Dermis microvascular lymphatic vessel endothelial cell (primary cell): ENCODE results near the gene CFD. TPM values are rescaled to one million over a fixed set of nuclear protein-coding genes. Genes with fewer than 3 reads are reported as not detected.
"Not testable (repeated sequence)": the region's sequence is repeated elsewhere in the genome, so short reads cannot be mapped to it uniquely, and the experiment has no call there.

Source experiments
- DNase-seq, 2 donors: peaks; one replicate each; pipeline versions ENCODE4 v3.0.0 to v3.0.0-alpha.2; 2010; ENCODE audit warnings: low read depth in 2 of 2
- total RNA-seq: library from RNA; depleted of rRNA; stranded (reverse); fragments of >200 nt; gene quantifications from 2 replicates; pipeline ENCODE4 v1.2.1, GENCODE V29; 2014

The CFD gene
- total RNA-seq, 1 donor from 2014 or later, result 2.2 TPM

- no peak for DNase-seq
Measured at GRCh38 chr19:871446-872265, 12.2 kb downstream of the CFD start.

DNA sequence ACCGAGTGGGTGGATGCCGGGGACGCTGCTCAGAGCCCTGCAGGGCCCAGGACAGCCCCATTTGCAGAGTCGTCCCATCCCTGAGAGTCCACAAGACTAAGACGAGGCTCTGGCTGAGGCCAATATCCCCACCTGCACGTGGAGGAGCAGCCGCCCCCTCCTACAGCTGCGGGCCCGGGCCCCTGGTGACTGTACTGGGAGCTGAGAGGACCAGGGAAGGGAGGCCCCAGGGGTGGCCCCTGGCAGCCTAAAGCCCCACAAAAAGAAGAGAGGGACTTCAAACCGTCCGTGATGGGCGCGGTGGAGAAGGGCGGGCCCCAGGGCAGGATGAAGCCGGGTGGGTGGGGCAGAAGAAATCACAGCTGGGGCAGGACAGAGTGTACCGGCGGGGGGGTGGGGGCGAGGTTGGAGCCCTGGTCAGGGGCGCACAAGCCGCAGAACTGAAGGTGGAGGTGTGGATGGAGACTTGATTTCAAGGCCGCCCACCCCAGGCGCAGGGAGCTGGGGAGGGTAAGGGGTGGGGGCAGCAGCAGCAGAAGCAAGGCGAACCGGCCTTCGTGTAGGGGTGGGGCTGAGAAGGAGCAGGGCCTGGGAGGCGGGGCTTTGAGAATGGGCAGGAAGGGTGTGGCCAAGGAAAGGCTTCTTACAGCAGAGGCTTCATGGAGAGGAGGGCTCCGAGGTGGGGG lies 12.9 kb downstream of the CFD start:
- peak in 1 of 2 donors; percentile 37 for DNase-seq

DNA sequence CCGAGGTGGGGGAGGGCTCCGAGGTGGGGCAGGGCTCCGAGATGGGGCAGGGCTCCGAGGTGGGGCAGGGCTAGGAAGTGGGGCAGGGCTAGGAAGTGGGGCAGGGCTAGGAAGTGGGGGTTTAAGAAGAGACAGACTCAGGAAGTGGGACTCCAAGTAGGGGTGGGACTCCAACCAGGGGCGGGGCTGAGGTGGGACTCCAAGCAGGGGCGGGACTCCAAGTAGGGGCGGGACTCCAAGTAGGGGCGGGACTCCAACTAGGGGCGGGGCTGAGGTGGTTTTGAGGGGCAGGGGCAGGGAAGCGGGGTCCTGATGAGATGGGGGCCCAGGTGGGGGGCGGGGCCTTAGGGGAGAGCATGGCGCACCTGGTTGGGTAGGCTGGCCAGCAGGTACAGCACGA lies 13.6 kb downstream of the CFD start:
- DNase-seq, result peak in 1 of 2 donors; percentile 41

GRCh38 chr19:873561-874041 lies 14.1 kb downstream of the CFD start:
- DNase-seq, result no peak

DNA sequence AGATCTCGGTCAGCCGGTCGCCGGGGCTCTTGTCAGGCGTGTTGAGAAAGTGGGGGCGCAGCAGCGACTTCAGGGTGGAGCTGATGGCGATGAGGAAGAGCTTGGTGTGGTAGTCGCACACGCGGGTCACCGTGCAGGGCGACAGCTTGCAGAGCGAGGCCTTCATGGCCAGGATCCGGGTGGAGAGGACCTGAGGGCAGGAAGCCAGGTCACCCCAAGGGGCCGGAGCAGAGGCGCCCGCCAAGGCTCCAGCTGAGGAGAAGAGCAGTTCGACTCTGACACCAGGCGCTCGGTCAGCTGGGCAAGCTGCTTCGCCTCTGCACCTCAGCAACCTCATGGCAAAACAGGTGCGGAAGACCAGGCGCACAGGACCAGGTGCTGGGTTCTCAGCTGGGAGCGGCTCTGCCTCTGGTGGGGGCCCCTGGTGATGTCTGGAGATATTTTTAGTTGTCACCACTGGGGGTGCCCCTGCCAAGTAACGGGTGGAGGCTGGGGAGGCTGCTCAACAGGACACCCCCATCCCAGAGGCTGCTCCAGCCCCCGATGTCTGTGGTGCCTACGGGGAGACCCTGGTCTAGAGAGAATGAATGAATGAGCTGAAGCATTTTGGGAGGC lies 15.9 kb downstream of the CFD start:
- DNase-seq, result no peak

GRCh38 chr19:876089-876488 lies 16.6 kb downstream of the CFD start:
- DNase-seq, result no peak

DNA sequence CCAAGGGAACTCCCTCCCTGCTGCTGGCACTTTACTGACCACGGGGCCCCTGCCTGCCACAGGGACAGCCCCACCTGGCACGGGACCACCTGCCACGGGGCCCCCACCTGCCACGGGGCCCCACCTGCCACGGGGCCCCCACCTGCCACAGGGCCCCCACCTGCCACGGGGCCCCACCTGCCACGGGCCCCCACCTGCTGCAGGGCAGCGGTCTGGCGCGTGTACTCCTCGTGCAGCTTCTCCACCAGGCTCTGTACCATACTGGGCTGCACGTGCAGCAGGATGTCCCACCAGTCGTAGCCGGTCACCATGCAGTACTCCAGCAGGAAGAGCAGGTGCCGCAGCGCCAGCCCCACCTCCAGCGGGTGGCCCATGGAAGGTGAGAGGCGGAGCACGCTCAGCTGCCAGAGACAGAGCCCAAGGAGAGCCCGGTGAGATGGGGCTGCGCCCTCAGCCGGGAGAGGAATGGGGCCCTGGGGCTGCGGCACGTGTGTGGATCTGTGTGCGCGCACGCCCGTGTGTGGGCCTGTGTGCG lies 17.4 kb downstream of the CFD start:
- DNase-seq, result no peak

GRCh38 chr19:877992-878660 lies 18.7 kb downstream of the CFD start:
- DNase-seq, result not testable (repeated sequence)

- not testable (repeated sequence) for DNase-seq
Measured at GRCh38 chr19:878751-879561, 19.5 kb downstream of the CFD start.

- DNase-seq, result no peak
Measured at GRCh38 chr19:879711-880438, 20.4 kb downstream of the CFD start.

GRCh38 chr19:881385-882071 lies 22.1 kb downstream of the CFD start:
- DNase-seq, result no peak

DNA sequence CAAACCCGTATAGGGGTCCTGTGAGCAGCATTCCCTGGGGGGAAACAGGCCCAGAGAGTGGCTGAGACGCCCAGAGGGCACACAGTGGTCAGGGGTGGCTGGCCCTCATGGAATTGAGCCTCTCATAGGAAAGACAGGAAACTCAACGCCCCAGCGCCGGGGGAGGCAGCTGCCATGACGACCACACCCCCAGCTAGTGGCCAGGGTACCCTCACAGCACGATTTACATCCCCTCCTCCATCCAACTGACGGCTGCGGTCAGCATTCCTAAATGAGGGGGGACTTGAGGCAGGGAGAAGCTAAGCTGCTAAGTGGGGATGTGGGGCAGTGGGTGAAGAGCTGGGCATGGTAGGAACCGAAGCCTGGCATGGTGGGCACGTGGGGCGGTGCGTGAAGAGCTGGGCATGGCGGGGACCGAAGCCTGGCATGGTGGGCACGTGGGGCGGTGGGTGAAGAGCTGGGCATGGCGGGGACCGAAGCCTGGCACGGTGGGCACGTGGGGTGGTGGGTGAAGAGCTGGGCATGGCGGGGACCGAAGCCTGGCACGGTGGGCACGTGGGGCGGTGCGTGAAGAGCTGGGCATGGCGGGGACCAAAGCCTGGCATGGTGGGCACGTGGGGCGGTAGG lies 23.5 kb downstream of the CFD start:
- no peak for DNase-seq

- no peak for DNase-seq
Measured at GRCh38 chr19:883661-884211, 24.3 kb downstream of the CFD start.

- DNase-seq, result no peak
Measured at GRCh38 chr19:884420-885211, 25.2 kb downstream of the CFD start.

DNA sequence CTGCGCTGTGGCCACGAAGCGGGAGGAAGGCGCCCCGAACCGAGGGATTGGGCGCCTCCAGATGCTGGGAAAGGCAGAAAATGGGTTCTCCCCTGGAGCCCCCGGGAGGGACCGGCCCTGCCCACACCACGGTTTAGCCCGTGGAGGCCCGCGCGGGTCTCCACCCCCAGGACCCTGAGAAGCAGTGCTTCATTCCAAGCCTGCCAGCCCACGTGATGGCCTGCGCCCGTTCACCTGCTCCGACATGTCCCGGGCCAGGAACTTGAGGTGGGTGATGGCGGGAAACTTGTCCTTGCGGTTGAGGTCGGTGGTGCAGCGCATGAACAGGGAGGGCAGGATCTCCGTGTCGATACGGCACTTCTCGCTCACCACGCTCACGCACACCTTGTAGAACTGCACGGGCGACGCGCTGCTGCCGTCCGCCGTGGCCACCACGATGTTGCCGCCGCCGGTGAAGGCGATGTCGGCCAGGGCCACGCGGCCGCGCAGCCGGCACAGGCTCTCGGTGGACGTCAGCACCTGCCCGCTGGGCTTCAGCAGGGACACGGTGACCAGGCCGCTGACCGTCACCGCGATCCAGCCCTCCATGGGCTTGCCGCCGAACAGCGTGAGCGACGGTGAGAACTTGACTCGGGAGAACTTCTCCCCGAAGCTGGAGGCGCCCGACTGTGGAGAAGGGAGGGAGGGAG lies 26.2 kb downstream of the CFD start:
- DNase-seq, result no peak

GRCh38 chr19:887072-887471 lies 27.6 kb downstream of the CFD start:
- DNase-seq, result no peak

GRCh38 chr19:887599-887998 lies 28.1 kb downstream of the CFD start:
- DNase-seq, result no peak
